ENCODE data around the gene RPH3AL. TPM values are rescaled to one million over a fixed set of nuclear protein-coding genes. Genes with fewer than 3 reads are reported as not detected.
"Not testable (repeated sequence)": the region's sequence is repeated elsewhere in the genome, so short reads cannot be mapped to it uniquely, and the experiment has no call there.

Gene RPH3AL
- total and polyA plus RNA-seq, 12 donors = 3.6 to 11.1 (median 6.0) TPM

DNA sequence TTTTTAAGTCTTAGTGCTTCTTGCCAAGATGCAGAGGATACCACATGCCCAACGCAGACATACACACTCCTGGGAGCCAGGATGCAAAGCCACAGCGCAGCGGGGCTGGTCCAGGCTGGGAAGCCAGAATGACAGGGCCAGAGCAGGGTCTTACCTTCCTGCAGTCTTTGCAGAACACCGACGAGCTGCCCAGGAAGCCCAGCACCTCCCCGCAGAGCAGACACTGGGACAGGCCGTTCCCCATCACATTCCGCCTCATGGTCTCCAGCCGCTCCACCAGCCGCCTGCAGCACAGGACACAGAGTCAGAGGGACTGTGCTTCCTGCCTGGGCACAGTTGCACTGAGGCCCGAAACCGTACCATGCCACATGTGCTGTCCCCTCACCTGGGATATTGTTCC lies 33.3 kb downstream of the RPH3AL start:
- peak in 1 of 8 donors; percentile 18 for ATAC-seq
- 87 to 92% methylated on average over 12 of the region's 12 CpGs for WGBS, 2 donors
- TF ChIP-seq CTCF (IDR thresholded peaks at IDR 0.05) = no peak

GRCh38 chr17:317070-317469 lies 35.5 kb downstream of the RPH3AL start:
- DNase-seq; intact Hi-C loops (cut with DNase I); H3K4me3 ChIP-seq; H3K27ac ChIP-seq; H3K4me1 ChIP-seq; ATAC-seq; H3K9me3 ChIP-seq: not testable (repeated sequence)
- peaks cover 0 to 15% (median 2%) of the 10 kb centered on the region in 7 donors for H3K27me3 ChIP-seq
- WGBS, 2 donors = 85 to 88% methylated on average over 2 of the region's 2 CpGs
- peaks cover 0 to 15% (median 0%) of the 10 kb centered on the region in 9 donors for H3K36me3 ChIP-seq

More for the DNA sequence above, 33.3 kb downstream of the RPH3AL start:
- DNase-seq = no peak
- intact Hi-C loops (cut with DNase I) = no loop called here
- Histone ChIP-seq H3K4me1 (peaks cover 0 to 9% (median 0%) of the 10 kb centered on the region in 9 donors), H3K9me3 (no peaks in the 10 kb centered on the region), H3K27me3 (peaks cover 0 to 22% (median 8%) of the 10 kb centered on the region in 7 donors), H3K36me3 (peaks cover 0 to 15% (median 0%) of the 10 kb centered on the region in 9 donors), H3K4me3 (no peak overlapping the region), H3K27ac (no peak overlapping the region)

DNA sequence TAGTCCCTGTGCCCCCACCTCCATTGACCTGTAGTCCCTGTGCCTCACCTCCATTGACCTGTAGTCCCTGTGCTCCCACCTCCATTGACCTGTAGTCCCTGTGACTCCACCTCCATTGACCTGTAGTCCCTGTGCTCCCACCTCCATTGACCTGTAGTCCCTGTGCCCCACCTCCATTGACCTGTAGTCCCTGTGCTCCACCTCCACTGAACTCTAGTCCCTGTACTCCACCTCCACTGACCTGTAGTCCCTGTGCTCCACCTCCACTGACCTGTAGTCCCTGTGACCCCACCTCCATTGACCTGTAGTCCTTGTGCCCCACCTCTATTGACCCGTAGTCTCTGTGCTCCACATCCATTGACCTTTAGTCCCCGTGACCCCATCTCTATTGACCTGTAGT lies 37.2 kb downstream of the RPH3AL start:
- H3K4me1 ChIP-seq; H3K9me3 ChIP-seq; DNase-seq; ATAC-seq; intact Hi-C loops (cut with DNase I); H3K4me3 ChIP-seq; H3K27ac ChIP-seq: not testable (repeated sequence)
- Histone ChIP-seq H3K27me3 (peaks cover 0 to 12% (median 0%) of the 10 kb centered on the region in 7 donors), H3K36me3 (peaks cover 0 to 15% (median 0%) of the 10 kb centered on the region in 9 donors)
- WGBS, 2 donors = 60 to 71% methylated on average over 2 of the region's 2 CpGs

- DNase-seq, H3K9me3 ChIP-seq, H3K27ac ChIP-seq, H3K4me3 ChIP-seq, H3K4me1 ChIP-seq, ATAC-seq: not testable (repeated sequence)
- intact Hi-C loops (cut with DNase I) = loop anchor here in 1 of 10 donors (1.0 to 5.0 kb wide), 3 partner anchors 13 to 157 kb away; no protein-coding TSS in a partner anchor
- Histone ChIP-seq H3K27me3 (peaks cover 0 to 20% (median 0%) of the 10 kb centered on the region in 7 donors), H3K36me3 (peaks cover 0 to 15% (median 0%) of the 10 kb centered on the region in 9 donors)
- WGBS, 2 donors = 93 to 96% methylated on average over 1 of the region's 1 CpG
These were observed 38.0 kb downstream of the RPH3AL start for GRCh38 chr17:314614-314944.

- ATAC-seq (no peak), DNase-seq (no peak)
- Histone ChIP-seq H3K4me1 (peaks cover 0 to 7% (median 0%) of the 10 kb centered on the region in 9 donors), H3K36me3 (peaks cover 0 to 10% (median 0%) of the 10 kb centered on the region in 9 donors), H3K27ac (no peak overlapping the region), H3K9me3 (no peaks in the 10 kb centered on the region), H3K27me3 (peaks cover 0 to 21% (median 0%) of the 10 kb centered on the region in 7 donors), H3K4me3 (no peak overlapping the region)
- WGBS, 2 donors = 89 to 93% methylated on average over 9 of the region's 9 CpGs
- no peak for TF ChIP-seq CTCF (IDR thresholded peaks at IDR 0.05)
- intact Hi-C loops (cut with DNase I) = loop anchor here in 1 of 10 donors (1.0 to 5.0 kb wide), 3 partner anchors 13 to 157 kb away; no protein-coding TSS in a partner anchor
These were observed 38.5 kb downstream of the RPH3AL start for GRCh38 chr17:313911-314613.

GRCh38 chr17:313231-313630 lies 39.4 kb downstream of the RPH3AL start:
- no peak for ATAC-seq

More at GRCh38 chr17:313231-313630, 39.4 kb downstream of the RPH3AL start:
- no peak for TF ChIP-seq CTCF (IDR thresholded peaks at IDR 0.05)
- H3K4me3 ChIP-seq = no peak overlapping the region
- H3K36me3 ChIP-seq = peaks cover 0 to 2% (median 0%) of the 10 kb centered on the region in 9 donors
- no peaks in the 10 kb centered on the region for H3K9me3 ChIP-seq
- 83 to 88% methylated on average over 10 of the region's 10 CpGs for WGBS, 2 donors
- intact Hi-C loops (cut with DNase I) = loop anchor here in 1 of 10 donors (5.0 kb wide), 2 partner anchors 74 to 156 kb away; no protein-coding TSS in a partner anchor
- peaks cover 0 to 14% (median 0%) of the 10 kb centered on the region in 9 donors for H3K4me1 ChIP-seq
- peaks cover 0 to 21% (median 0%) of the 10 kb centered on the region in 7 donors for H3K27me3 ChIP-seq
- DNase-seq = no peak
- H3K27ac ChIP-seq = no peak overlapping the region

All from heart right ventricle (tissue), 16 donors.